G401 (cell line): ENCODE data around the gene ADAMTS14. TPM values are rescaled to one million over a fixed set of nuclear protein-coding genes. Genes with fewer than 3 reads are reported as not detected.

Experiments
- DNase-seq: peaks from one replicate; pipeline ENCODE4 v3.0.0-alpha.2; 2015; ENCODE audit warnings: low spot score
- in situ Hi-C: cut with HindIII; loops from 2 replicates; pipeline ENCODE4 v1.10.0; 2016; ENCODE audit warnings: low sequenced_read_pairs, mixed read lengths
- total RNA-seq: library from RNA; depleted of rRNA; stranded (reverse); fragments of >200 nt; shearing (Covaris generic); gene quantifications from 2 replicates; pipeline ENCODE4 v1.2.3, GENCODE V29; 2014

The ADAMTS14 gene
- total RNA-seq, 1 experiment from 2014 or later: 0.03 TPM

DNA sequence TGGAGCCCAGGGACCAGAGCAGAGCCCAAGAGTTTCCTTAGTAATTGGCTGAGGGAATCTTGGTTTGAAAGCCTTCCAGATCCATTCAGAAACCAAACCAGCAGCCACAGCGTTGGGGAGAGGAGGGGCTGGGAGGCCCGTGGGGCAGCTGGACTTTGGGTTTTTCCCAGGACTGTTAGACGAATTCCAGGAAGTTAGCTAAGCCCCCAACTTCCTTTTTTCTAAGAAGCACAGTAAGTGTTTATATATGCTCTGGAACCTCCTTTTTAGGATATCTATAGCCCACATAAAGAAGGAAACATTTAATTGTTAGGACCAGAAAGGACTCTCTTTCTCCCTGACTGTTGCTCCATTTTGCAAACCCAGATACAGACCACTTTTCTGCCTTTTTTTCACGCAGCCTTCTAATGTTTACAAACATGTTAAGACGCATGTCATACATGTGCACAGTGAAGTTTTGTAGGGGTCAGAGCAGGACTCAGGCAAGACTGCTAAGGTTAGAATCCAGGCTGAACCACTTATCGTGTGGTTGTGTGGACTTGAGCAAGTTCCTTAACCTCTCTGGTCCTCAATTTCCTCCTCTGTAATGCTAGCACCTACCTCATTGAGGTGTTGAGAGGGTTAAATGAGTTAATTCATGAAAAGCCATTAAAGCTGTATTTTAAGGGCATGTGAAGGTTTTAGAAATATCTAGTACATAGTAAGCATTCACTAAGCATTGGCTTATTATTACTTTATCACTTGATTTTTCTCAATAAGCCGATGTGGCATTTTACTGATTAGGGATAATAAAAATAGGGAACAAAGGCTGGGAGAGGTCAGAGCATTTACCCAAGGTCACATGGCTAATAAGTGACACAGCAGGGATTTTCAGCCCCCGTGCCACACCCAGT, 70.5 kb downstream of the ADAMTS14 start:
- in situ Hi-C loops: no loop called here
- DNase-seq: no peak

DNA sequence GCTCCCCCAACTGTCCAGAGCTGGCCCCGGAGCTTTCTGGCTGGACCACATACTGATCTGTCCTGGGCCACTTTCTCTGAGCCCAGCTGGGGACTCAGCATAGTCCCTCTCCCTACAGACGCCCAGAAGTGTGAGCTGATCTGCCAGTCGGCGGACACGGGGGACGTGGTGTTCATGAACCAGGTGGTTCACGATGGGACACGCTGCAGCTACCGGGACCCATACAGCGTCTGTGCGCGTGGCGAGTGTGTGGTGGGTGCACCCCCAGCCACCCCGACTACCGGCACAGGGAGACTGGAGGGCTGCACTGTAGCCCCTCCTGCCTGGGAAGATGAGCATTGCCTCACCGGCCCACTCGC, 71.1 kb downstream of the ADAMTS14 start:
- no peak for DNase-seq
- in situ Hi-C loops: no loop called here

DNA sequence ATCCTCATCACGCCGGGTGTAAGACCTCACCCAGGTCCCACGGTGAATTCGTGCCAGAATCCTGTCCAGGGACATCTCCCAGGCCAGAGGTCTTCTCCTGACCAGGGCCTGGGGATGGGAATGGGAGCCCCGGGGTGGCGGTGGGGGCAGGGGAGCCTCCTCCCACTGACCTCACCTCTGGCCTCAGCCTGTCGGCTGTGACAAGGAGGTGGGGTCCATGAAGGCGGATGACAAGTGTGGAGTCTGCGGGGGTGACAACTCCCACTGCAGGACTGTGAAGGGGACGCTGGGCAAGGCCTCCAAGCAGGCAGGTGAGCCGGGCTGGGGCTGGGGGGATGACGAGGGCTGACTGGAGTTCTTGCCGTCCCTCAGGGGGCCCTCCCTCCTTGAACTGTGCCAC, 71.6 kb downstream of the ADAMTS14 start:
- no peak for DNase-seq
- in situ Hi-C loops: no loop called here

DNA sequence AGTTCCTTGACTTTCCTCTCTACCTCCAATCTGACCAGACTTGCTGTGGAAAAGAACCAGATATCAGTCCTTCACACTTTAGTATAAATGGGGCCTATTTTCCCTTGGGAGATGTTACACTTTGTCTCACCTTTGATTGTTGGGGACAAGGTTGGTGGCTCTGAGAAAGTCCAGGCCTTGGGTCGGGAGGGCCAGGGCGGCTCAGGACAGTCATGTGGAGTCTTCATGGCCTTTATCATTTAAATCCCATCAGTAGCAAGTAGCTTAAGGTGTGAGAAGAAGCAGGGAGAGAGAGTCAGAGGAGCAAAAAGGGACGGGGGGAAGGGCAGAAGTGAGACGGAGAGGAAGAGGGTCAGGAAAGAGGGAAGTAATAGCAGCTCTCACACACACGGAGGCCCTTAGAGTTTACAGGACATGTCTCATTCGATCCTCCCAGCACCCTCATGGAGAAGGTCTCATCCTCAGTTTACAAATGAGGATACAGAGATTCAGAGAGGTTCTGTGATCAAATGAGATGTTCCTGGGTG, 72.4 kb downstream of the ADAMTS14 start:
- in situ Hi-C loops: no loop called here
- DNase-seq: no peak

DNA sequence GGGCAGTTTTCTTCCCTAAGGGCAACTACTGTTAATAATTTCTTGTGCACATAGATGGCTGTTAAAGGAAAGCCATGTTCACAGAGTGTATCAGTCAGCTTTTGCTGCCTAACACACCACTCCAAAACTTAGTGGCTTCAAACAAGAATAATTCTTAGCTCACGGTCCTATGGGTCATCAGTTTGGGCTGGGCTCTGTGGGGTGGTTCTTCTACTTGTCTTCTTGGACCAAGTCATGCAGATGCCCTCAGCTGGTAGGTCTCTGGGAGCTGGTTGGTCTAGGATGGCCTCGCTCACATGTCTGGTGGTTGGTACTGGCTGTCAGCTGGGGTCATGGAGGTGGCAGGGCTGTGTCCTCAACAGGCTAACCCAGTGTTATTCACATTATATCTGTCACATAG, 73.2 kb downstream of the ADAMTS14 start:
- DNase-seq: no peak
- in situ Hi-C loops: no loop called here

DNA sequence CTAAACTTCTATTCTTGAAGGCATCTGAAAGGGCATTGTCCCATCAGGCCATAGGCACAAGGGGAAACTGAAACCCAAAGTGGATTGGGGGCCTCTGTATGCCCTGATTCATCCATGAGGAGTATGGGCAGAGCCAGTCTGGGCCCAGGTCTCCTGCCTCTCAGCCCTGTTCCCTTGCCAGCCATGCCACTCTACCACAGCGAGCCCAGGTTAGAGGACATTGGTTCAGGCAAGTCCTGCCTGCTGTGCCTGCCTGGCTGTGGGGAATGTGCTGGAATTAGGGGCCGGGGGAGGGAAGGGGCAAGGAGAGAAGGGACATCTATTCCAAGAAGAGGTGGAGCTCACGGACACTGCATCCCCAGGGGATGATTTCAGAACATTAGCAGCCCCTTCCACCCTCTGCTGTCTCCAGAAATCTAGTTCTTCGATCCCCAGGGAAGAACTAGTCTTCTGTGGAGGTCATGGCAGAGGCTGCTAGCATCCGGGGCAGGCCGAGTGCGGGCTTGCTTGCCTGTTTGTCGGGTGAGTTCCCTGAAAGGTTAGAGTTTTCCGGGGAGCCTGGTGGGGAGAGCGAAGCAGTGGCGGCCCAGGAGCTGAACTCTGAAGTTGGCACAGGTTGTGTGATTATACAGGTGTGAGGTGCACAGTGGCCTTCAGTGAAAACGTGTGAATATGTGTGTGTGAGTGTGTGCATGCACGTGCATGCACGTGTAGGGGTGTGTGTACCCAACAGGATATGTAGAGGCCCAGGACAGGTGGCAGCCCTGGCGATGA, 75.1 kb downstream of the ADAMTS14 start:
- DNase-seq: no peak
- in situ Hi-C loops: no loop called here

DNA sequence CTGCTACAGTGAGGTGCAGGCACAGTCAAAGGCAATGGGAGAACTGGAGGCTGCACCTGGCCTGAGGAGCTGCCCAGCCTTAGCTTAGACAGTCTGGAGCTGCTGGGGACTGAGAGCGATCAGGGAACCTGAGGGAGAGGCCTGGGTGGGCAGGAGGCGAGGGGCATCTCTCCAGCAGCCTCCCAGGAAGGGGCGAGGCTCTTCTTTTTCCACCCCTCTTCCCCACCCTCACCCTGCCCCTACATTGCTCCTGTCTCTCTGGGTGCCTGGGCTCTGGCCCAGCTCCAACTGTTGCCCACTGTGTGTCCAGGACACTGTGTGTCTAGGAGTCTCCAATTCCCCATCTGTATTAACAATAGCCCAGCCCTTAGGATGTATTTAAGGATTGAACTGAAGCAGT, 76.0 kb downstream of the ADAMTS14 start:
- in situ Hi-C loops: no loop called here
- no peak for DNase-seq

DNA sequence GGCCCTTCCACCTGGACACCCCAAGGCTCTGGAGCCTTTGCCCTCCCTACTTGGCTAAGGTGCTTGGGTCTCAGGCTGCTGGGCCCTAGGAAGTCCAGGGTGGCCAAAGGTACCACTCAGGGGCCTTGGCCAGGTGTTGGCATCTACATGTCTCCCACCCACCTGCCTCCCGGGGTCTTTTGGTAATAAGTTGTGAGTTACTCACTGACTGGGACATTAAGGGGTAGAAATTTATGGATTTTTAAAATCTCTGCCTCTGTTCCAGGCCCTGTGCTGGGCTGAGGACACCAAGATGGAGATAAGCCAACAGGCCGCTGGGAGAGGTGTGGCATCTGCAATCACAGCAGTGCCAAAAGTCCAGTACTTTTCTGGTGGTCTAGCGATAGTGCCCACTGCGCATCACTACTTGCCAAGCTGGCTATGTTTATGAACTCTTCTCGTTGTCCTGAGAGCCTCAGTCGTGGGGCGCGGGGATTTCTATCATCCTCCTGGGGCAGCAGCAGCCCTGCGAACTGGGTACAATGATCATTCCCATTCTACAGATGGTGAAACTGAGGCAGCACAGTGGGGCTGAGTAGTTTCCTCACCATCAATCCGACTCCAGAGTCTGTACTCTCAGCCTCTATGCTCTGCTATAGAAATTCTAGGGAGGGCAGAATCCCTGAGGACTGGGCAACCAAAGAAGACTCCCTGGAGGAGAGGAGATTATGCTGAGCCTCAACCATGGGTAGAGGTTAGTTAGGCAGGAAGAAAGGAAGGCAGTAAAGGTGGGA, 76.7 kb downstream of the ADAMTS14 start:
- no peak for DNase-seq
- in situ Hi-C loops: no loop called here

DNA sequence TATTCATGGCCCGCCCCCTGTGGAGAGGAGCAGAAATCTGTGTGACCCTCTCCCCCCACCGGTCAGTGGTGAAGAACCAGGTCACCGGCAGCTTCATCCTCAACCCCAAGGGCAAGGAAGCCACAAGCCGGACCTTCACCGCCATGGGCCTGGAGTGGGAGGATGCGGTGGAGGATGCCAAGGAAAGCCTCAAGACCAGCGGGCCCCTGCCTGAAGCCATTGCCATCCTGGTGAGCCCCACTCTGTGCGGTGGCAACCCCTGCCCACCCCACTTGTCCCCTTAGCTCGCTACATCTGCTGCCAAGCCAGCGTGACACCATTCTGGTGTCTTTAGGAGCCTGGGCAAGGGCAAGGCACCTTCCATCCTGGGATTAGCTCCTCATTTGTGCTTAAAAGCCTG, 77.5 kb downstream of the ADAMTS14 start:
- no peak for DNase-seq
- in situ Hi-C loops: no loop called here

DNA sequence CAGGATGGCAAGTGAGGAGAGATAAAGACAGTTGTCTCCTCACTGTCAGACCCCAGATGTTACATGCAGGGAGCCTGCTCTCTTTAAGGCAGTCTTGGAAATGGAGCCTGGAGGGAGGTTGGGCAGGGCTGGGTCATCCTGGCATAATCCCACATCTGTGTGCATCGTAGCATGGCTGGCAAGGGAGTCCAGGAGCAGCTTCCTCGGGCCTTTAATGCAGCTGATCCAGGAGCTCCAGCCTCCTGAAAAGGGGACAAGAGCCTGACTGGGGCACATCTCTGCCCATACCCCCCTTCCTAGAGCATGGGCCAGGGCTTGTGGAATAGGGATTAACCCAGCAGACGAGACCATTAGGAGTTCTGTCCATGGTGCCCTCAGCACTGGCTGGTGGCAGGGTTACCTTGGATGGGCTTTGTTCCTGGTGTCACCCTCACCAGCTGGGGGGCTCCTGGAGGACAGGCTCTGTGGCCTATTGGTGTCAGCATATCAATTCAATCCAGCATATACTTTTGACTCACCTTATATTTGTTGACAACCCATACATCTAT, 77.9 kb downstream of the ADAMTS14 start:
- in situ Hi-C loops: no loop called here

DNA sequence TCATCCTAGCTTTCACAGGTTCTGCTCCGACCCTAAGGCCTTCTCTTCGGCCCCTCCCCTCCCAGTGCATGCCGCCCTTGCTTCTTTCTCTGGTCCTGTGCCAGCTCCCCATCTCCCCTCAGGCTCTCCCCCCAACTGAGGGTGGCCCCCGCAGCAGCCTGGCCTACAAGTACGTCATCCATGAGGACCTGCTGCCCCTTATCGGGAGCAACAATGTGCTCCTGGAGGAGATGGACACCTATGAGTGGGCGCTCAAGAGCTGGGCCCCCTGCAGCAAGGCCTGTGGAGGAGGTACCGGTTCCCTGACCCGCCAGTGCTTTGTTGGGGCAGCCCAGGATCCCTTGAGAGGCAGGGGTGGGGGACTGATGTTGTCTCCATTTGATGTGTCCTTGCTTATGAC, 79.0 kb downstream of the ADAMTS14 start:
- DNase-seq: no peak
- in situ Hi-C loops: no loop called here

More for the DNA sequence above, 77.9 kb downstream of the ADAMTS14 start:
- no peak for DNase-seq

DNA sequence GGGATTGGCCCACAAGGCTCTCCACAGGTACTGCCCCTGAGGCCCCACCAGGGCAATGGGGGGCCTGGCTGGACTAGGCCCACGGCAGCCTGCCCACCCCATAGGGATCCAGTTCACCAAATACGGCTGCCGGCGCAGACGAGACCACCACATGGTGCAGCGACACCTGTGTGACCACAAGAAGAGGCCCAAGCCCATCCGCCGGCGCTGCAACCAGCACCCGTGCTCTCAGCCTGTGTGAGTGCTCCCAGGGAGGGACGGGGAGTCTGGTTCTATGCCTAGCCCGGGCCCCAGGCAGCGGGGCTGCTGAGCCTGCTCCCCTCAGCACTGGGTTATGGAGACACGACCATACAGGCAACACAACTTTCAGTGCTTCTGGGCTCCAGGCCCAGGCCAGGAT, 79.7 kb downstream of the ADAMTS14 start:
- no peak for DNase-seq
- in situ Hi-C loops: no loop called here

DNA sequence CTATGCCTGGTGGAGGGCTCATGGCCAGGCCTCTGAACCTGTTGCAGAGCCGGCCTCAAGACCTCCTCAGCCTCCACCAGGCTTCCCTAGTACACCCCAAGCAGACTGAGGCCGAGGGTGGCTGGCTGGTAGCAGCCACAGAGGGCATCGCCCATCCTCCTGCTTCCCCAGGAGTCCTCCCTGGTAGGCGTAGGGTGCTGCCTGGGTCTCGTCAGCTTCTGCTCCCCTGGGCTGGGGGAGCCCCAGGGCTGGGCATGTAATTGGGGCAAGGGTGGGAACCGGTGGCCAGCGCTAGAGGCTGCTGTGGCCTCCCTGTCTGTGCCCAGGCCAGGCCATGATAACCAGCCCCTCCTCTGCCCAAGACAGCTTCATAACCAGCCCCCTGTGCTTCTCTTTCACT, 80.3 kb downstream of the ADAMTS14 start:
- DNase-seq: no peak
- in situ Hi-C loops: no loop called here

DNA sequence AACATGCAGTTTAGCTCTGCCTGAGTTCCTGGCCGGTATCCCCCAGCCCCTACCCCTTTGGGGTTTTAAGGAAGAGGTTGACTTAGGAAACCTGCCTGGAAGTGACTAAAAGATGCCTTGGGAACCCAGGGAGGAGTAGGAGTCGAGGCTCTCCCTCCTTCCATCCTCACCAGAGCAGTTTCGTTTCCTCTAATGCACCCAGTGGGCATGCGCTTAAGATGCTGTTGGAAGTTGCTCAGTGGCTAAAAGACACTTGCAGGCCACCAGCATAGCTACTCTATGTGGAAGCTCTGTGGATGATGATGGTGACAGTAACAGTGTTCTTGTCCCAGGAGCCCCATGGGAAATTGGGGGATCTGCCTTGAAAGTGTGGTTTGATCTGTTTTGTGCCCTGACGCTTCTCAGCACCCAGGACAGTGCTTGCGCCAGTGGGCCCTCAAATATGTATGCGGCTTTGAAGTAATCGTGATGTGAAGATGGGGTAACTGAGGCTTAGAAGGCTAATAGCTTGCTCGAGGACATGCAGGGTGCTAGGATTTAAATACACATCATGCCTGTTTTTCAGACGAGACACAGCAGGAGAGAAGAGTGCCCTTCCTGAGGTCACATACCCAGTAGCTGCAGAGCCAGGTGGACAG, 80.8 kb downstream of the ADAMTS14 start:
- in situ Hi-C loops: no loop called here
- no peak for DNase-seq

DNA sequence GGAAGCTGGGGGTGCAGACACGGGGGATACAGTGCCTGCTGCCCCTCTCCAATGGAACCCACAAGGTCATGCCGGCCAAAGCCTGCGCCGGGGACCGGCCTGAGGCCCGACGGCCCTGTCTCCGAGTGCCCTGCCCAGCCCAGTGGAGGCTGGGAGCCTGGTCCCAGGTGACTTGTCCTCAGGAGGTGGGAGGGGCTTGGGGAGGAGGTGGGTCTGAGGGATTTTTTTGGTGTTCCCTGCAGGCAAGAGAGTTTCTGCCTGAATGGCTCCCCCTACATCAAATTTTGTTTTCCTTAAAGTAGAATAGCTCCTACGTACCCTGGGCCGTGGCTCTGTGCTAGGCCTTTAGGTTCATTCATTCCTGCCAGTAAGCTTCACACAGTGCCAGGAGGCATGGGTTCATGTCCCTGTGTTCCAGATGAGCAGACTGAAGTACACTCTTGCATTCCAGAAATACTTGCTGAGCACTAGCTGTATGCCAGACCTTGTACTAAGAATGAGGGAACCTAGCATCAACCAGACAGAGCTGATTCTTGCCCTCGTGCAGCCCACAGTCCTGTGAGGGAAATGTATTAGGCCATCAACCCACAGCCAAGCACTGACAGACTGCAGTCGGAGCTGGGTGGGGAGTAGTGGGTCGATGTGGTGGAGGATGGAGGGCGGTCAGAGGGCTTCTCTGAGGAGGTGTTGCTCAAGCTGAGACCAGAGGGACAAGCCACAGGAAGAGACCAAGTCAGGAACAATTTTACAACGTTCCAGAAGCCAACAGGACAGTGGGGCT, 81.7 kb downstream of the ADAMTS14 start:
- in situ Hi-C loops: no loop called here
- no peak for DNase-seq

DNA sequence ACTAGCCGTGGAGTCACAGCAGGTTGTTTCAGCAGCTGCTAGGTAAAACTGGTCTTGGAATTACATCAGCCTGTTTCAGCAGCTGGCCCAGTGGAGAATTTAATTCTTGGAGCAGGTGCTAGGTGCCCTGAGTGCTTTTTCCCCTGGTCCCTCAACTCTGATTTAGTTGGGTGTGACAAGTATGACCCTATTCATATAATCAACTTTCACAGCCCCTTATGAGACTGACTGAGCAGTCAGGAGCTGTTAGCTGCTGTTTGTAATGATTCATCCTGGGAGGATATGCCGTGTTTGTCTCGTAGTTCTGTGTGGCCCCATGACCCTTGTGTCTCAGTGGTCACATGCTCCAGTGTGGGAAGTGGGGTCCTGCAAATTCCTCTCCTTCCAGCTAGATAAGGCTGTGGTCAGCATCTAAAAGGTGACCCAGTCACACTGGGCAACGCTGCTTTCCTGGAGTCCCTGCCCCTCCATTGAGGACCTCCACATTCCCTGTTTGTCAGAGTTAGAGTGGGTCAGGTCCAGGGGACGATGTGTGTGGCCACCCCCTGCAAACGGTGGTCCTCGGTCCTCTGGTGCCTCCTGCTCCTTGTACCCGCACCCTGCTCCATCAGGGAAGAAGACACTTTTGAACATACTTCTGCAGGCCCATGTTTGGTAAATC, 84.5 kb downstream of the ADAMTS14 start:
- DNase-seq: no peak
- in situ Hi-C loops: no loop called here

DNA sequence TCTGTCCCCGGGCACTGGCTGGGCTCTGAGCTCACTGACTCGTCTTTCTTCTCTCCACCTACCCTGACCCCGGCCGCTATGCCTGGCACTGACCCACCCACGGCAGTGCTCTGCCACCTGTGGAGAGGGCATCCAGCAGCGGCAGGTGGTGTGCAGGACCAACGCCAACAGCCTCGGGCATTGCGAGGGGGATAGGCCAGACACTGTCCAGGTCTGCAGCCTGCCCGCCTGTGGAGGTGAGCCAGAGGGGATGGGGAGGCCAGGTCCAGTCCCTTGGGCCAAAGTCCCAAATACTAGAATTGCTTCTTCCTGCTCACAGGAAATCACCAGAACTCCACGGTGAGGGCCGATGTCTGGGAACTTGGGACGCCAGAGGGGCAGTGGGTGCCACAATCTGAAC, 85.5 kb downstream of the ADAMTS14 start:
- in situ Hi-C loops: no loop called here

More for the DNA sequence above, 85.5 kb downstream of the ADAMTS14 start:
- DNase-seq: no peak
